Transverse colon (tissue), 4 donors: ENCODE data around the gene UBE2F. TPM values are rescaled to one million over a fixed set of nuclear protein-coding genes. Genes with fewer than 3 reads are reported as not detected.
A peak's percentile ranks its signal among the peaks of the same experiment; 100 is the strongest.

Source experiments
- DNase-seq: peaks from one replicate; pipeline ENCODE4 v3.0.0-alpha.2; 2019
- H3K27ac ChIP-seq, 4 donors: fragments of 200-600 bp; sonication (generic); 2 replicates each; pipeline ENCODE4 v1.5.1; 2016 to 2018; ENCODE audit warnings: inconsistent platforms in 4 of 4
- H3K27me3 ChIP-seq: fragments of 200-600 bp; sonication (generic); 2 replicates; pipeline ENCODE4 v1.5.1; 2017; ENCODE audit warnings: inconsistent platforms
- H3K36me3 ChIP-seq, 4 donors: fragments of 200-600 bp; sonication (generic); 2 replicates each; pipeline ENCODE4 v1.5.1; 2017 to 2019; ENCODE audit warnings: inconsistent platforms in 4 of 4
- H3K4me1 ChIP-seq, 4 donors: fragments of 200-600 bp; sonication (generic); 2 replicates each; pipeline ENCODE4 v1.5.1; 2017 to 2020; ENCODE audit warnings: inconsistent platforms in 4 of 4
- H3K4me3 ChIP-seq, 4 donors: fragments of 200-600 bp; sonication (generic); 1 replicate in 1 of 4; 2 replicates in 3 of 4; pipeline versions ENCODE4 v1.5.1 to v1.6.1; 2017 to 2019; ENCODE audit warnings: inconsistent platforms in 4 of 4
- H3K9me3 ChIP-seq, 2 donors: fragments of 200-600 bp; sonication (generic); 2 replicates each; pipeline ENCODE4 v1.5.1; 2017 to 2019; ENCODE audit warnings: inconsistent platforms in 2 of 2
- CTCF ChIP-seq, 5 experiments: fragments of 200-600 bp in 3 of 5; fragments of 450-650 bp in 2 of 5; sonication (generic) in 3 of 5; IDR thresholded peaks; 1 replicate in 2 of 5; 2 replicates in 3 of 5; pipeline ENCODE4 v1.5.1; 2016 to 2017; ENCODE audit warnings: antibody characterized with exemption in 5 of 5, inconsistent platforms in 3 of 5, mild to moderate bottlenecking in 2 of 5, moderate library complexity in 1 of 5
- EP300 ChIP-seq: sonication (generic); formaldehyde crosslinking; IDR thresholded peaks from one replicate; pipeline ENCODE4 v1.6.1; 2017; ENCODE audit warnings: antibody characterized with exemption, low read depth
- POLR2A ChIP-seq: fragments of 450-650 bp; IDR thresholded peaks from one replicate; pipeline ENCODE4 v1.6.1; 2016; ENCODE audit warnings: antibody characterized with exemption, mild to moderate bottlenecking, moderate library complexity
- POLR2AphosphoS5 ChIP-seq, 3 donors: sonication (generic); formaldehyde crosslinking; IDR thresholded peaks; one replicate each; pipeline ENCODE4 v1.6.1; 2016; ENCODE audit warnings: antibody characterized with exemption in 3 of 3
- WGBS, 2 donors: methylation state at CpG; one replicate each; pipeline ENCODE4 v1.1.5; 2018; ENCODE audit warnings: low coverage in 1 of 2; 5-methylcytosine and 5-hydroxymethylcytosine counted together
- in situ Hi-C, 4 donors: fragments of 200-750 bp; cut with MboI; loops; one replicate each; pipeline versions ENCODE4 v1.15.0 to v1.15.1; 2017; ENCODE audit warnings: low sequenced_read_pairs in 3 of 4, low pct_ligation_motif_present in 1 of 4, low pct_unique_long_range_greater_than_20kb in 1 of 4
- intact Hi-C: fragments of 100-400 bp; cut with DNase I; formaldehyde crosslinking; loops from one replicate; pipeline ENCODE4 v1.15.1; 2023; ENCODE audit warnings: low total_unique reads
- total RNA-seq, 4 donors: library from RNA; depleted of rRNA; stranded (reverse); fragments of >200 nt; gene quantifications; one replicate each; pipeline ENCODE4 v1.1.0, GENCODE V29; 2016

The UBE2F gene
- total RNA-seq, result 10 to 100 TPM; 66.8 to 79.4 (median 70.5) TPM

- Histone ChIP-seq H3K4me3 (peak within 1 kb of the TSS; percentile 51 to 72 (median 64)), H3K27me3 (no peaks in the 10 kb centered on the region), H3K4me1 (peaks cover 14 to 27% (median 24%) of the 10 kb centered on the region in 4 donors), H3K36me3 (no peaks in the 10 kb centered on the region), H3K9me3 (peaks cover 9 to 12% of the 10 kb centered on the region in 2 donors), H3K27ac (peak within 1 kb of the TSS; percentile 68 to 86 (median 74))
- TF ChIP-seq POLR2AphosphoS5 (IDR thresholded peaks at IDR 0.05), result peak; percentile 73 to 83 (median 75)
- no peak for TF ChIP-seq EP300
- TF ChIP-seq CTCF (IDR thresholded peaks at IDR 0.05), result no peak
- TF ChIP-seq POLR2A, result peak; percentile 44
- peak; percentile 98 for DNase-seq
- WGBS, 2 donors, result 1% methylated on average over 64 of the region's 123 CpGs; no CpG with 5 or more reads in 1 of the 2 donors
- intact Hi-C loops, result loop anchor here (2.0 kb wide), 1 partner anchor 108 kb away; the partner anchor contains the start of gene RAMP1
- in situ Hi-C loops, result no loop called here
Observed at GRCh38 chr2:237966565-237967462, at the start of gene UBE2F. UBE2F (plus strand) TSS chr2:237967014; CDS start chr2:237973108, 6,094 bp downstream.

DNA sequence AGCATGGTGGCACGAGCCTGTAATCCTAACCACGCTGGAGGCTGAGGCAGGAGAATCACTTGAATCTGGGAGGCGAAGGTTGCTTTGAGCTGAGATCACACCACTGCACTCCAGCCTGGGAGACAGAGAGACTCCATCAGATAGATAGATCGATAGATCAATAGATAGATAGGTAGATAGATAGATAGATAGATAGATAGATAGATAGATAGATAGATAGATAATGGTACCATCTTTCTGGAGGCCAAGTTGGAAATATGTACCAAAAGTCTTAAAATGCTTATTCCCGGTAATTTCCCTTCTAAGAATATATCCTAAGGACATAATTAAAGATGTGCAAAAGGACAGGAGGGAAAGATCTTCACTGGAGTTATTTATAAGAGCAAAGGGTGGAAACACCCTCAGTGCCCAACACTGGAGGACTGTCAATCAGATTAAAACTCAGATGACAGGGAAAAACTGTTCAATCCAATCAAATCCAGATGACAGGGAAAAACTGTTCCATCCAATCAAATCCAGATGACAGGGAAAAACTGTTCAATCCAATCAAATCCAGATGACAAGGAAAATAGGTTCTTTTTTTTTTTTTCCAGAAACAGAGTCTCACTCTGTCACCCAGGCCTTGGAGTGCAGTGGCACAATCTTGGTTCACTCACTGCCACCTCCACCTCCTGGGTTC, 49.0 kb upstream of the UBE2F start:
- TF ChIP-seq POLR2AphosphoS5 (IDR thresholded peaks at IDR 0.05) (no peak), CTCF (IDR thresholded peaks at IDR 0.05) (no peak), POLR2A (no peak), EP300 (no peak)
- no peak for DNase-seq
- no peaks in the 10 kb centered on the region for H3K9me3 ChIP-seq
- 89 to 96% methylated on average over 2 to 5 of the region's 5 CpGs for WGBS, 2 donors
- H3K4me3 ChIP-seq, result no peak overlapping the region
- no peaks in the 10 kb centered on the region for H3K27me3 ChIP-seq
- no peak overlapping the region for H3K27ac ChIP-seq
- intact Hi-C loops (no loop called here), in situ Hi-C loops (no loop called here)
- no peaks in the 10 kb centered on the region for H3K4me1 ChIP-seq
- H3K36me3 ChIP-seq, result no peaks in the 10 kb centered on the region

GRCh38 chr2:237919593-237919992, 47.2 kb upstream of the UBE2F start:
- in situ Hi-C loops (no loop called here), intact Hi-C loops (no loop called here)
- no peak for DNase-seq
- no peaks in the 10 kb centered on the region for H3K27me3 ChIP-seq
- H3K9me3 ChIP-seq, result no peaks in the 10 kb centered on the region
- H3K4me1 ChIP-seq, result peaks cover 0 to 4% (median 0%) of the 10 kb centered on the region in 4 donors
- TF ChIP-seq EP300 (no peak), POLR2AphosphoS5 (IDR thresholded peaks at IDR 0.05) (no peak)
- H3K36me3 ChIP-seq, result no peaks in the 10 kb centered on the region
- no peak overlapping the region for H3K4me3 ChIP-seq
- H3K27ac ChIP-seq, result peak overlapping the region in 1 of 4 donors; percentile 34
- WGBS, 2 donors, result 68% methylated on average over 6 of the region's 6 CpGs; no CpG with 5 or more reads in 1 of the 2 donors

- no peaks in the 10 kb centered on the region for H3K9me3 ChIP-seq
- in situ Hi-C loops, result no loop called here
- no peak for DNase-seq
- no peak for TF ChIP-seq EP300
- TF ChIP-seq CTCF (IDR thresholded peaks at IDR 0.05), result no peak
- no peak for TF ChIP-seq POLR2AphosphoS5 (IDR thresholded peaks at IDR 0.05)
- TF ChIP-seq POLR2A, result no peak
- intact Hi-C loops, result loop anchor here (10.0 kb wide), 1 partner anchor 66 kb away; the partner anchor contains the start of gene RAMP1
- peaks cover 0 to 4% (median 0%) of the 10 kb centered on the region in 4 donors for H3K4me1 ChIP-seq
- WGBS, 2 donors, result 78% methylated on average over 14 of the region's 14 CpGs; no CpG with 5 or more reads in 1 of the 2 donors
- H3K4me3 ChIP-seq, result no peak overlapping the region
- H3K27me3 ChIP-seq, result no peaks in the 10 kb centered on the region
- no peaks in the 10 kb centered on the region for H3K36me3 ChIP-seq
- H3K27ac ChIP-seq, result no peak overlapping the region
Observed at GRCh38 chr2:237920673-237921072, 46.1 kb upstream of the UBE2F start.
